GM18498 (cell line): Measurements from ENCODE around the gene MTERF2.

Experiments
- ATAC-seq: cut with Tn5 transposase; IDR thresholded peaks from one replicate; pipeline ENCODE4 v1.9.1; 2021; ENCODE audit warnings: mild to moderate bottlenecking, moderate library complexity; ENCODE audit not compliant: unreplicated experiment

MTERF2 gene

GRCh38 chr12:106954462-106955376, 32.2 kb downstream of the MTERF2 start:
- ATAC-seq = no peak

GRCh38 chr12:106953352-106954250, 33.3 kb downstream of the MTERF2 start:
- ATAC-seq = no peak

GRCh38 chr12:106950591-106950990, 36.4 kb downstream of the MTERF2 start:
- no peak for ATAC-seq

- ATAC-seq = no peak
Measured at GRCh38 chr12:106947461-106947860, 39.5 kb downstream of the MTERF2 start.

GRCh38 chr12:106945261-106945851, 41.6 kb downstream of the MTERF2 start:
- no peak for ATAC-seq

GRCh38 chr12:106942775-106943174, 44.2 kb downstream of the MTERF2 start:
- ATAC-seq = no peak

- no peak for ATAC-seq
Measured at GRCh38 chr12:106941481-106942156, 45.3 kb downstream of the MTERF2 start.

GRCh38 chr12:106934277-106934676, 52.7 kb downstream of the MTERF2 start:
- ATAC-seq = no peak
